Measurements from ENCODE around the gene MFAP2.
"Not testable (repeated sequence)": the region's sequence is repeated elsewhere in the genome, so short reads cannot be mapped to it uniquely, and the experiment has no call there.

MFAP2 gene

DNA sequence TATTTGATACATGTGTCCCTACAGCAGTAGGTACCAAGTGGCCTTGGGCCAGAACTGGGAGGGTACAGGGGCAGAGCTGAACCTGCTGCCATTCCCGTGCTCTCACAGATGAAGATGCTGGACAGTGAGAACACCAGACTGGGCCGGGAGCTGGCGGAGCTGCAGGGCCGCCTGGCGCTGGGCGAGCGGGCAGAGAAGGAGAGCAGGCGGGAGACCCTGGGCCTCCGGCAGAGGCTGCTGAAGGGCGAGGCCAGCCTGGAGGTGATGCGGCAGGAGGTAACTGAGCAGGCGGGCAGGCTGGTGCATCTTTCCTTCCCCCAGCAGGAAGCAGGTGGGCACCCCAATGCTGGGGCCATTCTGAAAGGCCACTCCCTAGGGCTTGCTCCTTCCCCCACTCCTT, 21.9 kb downstream of the MFAP2 start:
- DNase-seq: no peak

DNA sequence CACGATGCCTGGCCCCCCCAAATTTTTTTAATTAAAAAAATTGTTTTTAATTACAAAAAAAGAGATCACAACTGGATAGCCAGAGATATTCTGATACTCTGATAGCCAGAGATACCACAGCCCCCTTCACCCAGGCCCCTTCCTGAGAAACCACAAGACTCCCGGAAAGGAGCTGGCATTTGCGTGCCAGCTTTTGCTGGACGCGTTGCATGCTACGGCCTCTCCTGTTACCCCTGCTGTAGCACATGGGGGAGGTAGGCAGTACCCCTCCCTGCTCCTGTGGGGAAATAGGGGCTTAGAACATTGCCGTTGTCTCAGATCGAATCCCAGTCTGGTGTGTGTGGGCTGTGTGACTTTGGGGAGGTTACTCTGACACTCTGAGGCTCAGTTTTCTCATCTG, 22.7 kb downstream of the MFAP2 start:
- no peak for DNase-seq

DNA sequence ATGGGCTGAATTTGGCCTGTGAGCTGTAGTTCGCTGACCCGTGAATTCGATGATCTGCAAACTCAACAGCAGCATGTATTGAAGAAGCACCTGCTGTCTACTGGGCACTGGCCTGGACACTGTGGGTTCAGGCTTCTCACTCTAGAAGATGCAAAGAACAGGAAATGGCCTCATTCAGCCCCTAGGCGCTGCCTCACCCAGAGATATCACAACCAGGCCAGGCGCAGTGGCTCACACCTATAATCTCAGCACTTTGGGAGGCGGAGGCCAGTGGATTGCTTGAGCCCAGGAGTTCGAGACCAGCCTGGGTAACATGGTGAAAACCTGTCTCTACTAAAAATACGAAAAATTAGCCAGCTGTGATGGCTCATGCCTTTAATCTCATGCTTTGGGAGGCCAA, 23.6 kb downstream of the MFAP2 start:
- DNase-seq: no peak

- DNase-seq: no peak
Measured at GRCh38 chr1:16955186-16955585, 25.2 kb downstream of the MFAP2 start.

DNA sequence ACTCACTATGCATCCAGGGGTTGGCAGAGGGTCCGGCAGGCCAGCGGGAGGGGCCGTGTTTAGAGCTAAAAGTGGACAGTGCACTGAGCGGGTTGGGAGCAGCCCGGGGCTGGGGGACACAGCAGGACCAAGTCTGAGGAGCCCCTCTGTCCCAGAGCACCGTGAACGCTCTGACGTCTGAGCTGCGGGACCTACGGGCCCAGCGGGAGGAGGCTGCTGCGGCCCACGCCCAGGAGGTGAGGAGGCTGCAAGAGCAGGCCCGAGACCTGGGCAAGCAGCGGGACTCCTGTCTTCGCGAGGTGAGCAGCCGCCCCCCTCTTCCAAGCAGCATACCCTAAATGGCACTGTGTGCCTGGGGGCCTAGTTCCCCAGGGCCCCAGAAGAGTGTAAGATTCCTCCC, 25.8 kb downstream of the MFAP2 start:
- no peak for DNase-seq

DNA sequence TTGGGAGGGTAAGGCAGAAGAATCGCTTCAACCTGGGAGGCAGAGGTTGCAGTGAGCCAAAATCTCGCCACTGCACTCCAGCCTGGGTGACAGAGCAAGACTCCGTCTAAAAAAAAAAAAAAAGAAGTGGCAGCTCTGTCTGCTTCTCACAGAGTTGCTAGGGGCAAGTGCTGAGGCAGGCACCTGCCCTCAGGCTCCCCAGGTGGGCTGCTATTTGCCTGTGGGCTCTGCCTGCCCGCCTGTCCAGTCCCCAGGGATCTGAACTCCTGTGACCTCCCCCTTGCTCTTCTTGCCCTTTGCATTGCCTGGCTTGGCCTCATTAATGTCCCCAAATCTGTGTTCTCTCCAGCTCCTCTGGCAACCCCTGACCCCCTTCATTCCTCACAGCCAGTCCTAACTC, 28.0 kb downstream of the MFAP2 start:
- DNase-seq: not testable (repeated sequence)

- not testable (repeated sequence) for DNase-seq
Measured at GRCh38 chr1:16949026-16949425, 31.4 kb downstream of the MFAP2 start.

GRCh38 chr1:16948282-16948891, 32.0 kb downstream of the MFAP2 start:
- DNase-seq: not testable (repeated sequence)

DNA sequence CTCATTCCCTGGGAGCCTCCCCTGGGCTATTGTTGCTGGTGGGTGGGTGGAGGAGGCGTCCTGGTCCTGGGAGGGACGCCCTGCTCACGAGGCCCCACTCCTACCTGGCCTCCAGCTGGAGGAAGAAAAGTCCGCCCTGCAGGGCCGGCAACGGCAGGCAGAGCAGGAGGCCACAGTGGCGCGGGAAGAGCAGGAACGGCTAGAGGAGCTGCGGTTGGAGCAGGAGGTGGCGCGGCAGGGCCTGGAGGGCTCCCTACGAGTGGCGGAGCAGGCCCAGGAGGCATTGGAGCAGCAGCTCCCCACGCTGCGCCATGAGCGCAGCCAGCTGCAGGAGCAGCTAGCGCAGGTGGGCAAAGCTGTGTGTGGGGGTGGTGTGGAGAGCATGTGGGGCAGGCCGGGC, 33.8 kb downstream of the MFAP2 start:
- DNase-seq: no peak

DNA sequence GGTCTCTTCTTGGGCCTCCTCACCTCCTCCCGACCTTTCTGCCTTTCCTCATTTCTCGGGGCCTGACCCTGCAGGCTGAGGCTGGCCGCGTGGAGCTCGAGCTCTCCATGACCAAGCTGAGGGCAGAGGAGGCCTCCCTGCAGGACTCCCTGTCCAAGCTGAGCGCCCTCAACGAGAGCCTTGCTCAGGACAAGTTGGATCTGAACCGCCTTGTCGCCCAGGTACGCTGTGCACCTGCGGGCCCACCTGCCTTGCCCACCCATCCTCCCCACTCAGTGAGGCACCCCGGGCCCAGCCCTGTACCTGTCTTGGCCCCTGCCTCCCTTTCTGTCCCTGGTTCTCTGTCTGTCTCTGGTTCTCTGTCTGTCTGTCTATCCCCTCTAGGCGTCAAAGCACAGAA, 34.2 kb downstream of the MFAP2 start:
- not testable (repeated sequence) for DNase-seq

DNA sequence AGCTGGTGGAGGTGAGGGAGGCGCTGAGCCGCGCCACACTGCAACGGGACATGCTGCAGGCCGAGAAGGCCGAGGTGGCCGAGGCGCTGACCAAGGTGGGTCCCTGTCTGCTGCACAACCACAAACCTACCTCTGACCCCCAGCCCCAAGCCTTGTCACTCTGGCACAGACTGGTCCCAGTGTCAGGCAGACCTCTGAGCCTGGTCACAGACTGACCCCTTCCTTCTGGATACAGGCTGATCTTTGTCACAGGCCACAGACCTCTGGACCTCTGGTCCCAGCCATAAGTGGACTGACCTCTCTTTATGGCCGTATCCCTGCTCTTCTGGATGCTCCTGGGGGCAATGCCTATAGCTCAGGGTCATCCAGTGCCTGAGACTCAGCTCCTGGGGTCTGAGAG, 34.9 kb downstream of the MFAP2 start:
- not testable (repeated sequence) for DNase-seq

GRCh38 chr1:16944038-16944437, 36.4 kb downstream of the MFAP2 start:
- no peak for DNase-seq

- not testable (repeated sequence) for DNase-seq
Measured at GRCh38 chr1:16939386-16940180, 40.8 kb downstream of the MFAP2 start.

DNA sequence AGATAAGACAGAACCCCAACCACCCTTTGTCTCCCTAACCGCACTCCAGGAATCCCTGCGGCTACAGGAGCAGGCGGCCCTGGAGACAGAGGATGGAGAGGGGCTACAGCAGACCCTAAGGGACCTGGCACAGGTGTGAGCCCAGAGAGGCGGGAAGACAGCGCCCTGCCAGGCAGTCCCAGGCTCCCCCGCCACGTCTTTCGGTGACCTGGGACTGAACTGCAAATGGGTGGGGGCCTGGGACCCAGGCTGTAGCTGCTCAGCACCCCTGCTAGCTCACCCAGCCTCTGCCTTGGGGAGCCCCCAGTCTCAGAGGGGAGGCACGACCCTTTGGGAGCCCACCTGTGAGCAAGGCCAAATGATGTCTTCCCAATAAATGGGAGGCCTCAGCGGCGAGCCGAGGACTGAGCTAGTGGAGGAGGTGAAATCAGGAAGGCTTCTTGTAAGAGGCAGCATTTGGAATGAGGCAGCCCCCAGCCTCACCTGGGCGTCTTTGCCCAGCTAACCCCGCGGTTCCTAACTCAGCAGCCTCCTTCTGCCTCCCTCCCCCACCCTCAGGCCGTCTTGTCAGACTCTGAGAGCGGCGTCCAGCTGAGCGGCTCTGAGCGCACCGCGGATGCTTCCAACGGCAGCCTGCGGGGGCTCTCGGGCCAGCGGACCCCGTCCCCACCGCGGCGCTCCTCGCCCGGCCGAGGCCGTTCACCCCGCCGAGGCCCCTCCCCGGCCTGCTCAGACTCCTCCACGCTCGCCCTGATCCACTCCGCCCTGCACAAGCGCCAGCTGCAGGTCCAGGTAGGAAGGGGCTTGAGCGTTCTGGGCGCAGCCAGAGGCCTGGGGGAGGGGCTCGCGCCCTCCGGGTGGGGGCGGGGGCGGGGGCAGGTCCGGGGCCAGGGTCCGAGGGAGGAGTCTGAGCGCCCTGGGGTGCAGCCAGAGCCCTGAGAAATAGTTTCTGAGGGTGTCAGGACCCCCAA, 41.8 kb downstream of the MFAP2 start:
- no peak for DNase-seq

DNA sequence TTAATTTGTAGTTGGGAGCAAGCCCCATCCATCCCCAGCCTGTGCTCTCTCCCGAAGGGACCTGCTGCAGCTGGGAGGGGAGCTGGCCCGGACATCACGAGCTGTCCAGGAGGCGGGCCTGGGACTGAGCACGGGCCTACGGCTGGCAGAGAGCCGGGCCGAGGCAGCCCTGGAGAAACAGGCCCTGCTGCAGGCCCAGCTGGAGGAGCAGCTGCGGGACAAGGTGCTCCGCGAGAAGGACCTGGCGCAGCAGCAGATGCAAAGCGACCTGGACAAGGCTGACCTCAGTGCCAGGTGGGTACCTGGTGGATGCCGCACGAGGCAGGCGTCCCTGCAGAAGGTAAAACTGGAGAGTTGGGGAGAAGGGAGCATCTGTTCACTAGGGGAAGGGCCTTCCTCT, 43.8 kb downstream of the MFAP2 start:
- DNase-seq: not testable (repeated sequence)

DNA sequence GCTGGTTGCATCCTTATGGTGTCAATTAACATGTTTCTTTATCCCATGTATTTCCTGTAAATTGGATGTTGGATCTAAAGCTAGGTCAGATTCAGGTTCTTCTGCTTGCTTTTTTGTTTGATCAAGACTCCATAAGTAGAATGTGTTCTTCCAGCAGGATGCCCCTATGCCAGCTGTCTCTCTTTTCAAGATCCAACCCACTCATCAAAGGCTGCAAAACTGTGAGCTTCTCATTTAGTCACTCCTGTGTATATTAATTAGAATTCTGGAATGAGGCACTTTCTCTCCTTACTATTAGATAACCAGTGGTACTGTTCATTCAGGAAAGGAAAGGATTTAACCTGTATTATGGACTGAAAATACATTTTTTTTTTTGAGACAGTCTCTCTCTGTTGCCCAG, 46.5 kb downstream of the MFAP2 start:
- DNase-seq: not testable (repeated sequence)

- DNase-seq: not testable (repeated sequence)
Measured at GRCh38 chr1:16931206-16931934, 49.0 kb downstream of the MFAP2 start.

GRCh38 chr1:16929146-16930041, 51.0 kb downstream of the MFAP2 start:
- DNase-seq: not testable (repeated sequence)

DNA sequence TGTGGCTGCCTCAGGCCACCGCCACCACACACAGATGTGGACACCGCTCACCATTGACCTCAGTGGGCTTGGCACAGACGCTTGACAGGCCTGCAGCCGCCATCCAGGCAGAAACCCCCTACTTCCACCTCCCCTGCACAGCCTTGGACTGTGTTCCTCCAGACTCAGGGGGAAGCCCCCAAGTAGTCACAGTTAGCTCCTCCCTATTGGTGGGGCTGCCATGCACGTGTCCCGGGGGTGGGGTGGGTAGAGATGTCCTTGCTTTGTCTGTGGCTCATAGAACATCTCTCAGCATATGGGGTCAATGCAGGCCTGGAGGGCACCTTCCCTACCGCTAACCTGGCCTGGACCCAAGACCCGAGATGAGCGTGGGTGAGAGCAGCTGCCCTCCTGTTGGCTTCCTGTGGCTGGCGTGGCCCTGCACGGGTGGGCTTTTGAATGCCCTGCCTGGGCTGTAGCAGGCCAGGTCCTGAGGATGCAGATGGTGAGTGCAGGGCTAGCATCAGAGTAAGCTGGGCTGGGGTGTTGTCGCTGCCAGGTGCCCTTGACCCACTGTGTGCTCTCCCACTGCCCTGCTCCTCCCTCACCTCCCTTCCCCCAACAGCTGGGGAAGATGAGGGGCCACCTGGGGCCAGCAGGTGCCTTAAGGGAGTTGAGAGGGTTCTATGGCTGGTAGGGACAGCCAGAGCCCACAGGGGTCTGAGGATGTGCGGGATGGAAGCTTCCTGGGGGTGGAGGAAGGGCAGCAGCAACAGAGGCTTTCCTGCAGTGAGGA, 52.5 kb downstream of the MFAP2 start:
- no peak for DNase-seq

GRCh38 chr1:16927256-16927655, 53.2 kb downstream of the MFAP2 start:
- no peak for DNase-seq

Data from activated CD8-positive, alpha-beta memory T cell treated with anti-CD3 and anti-CD28 coated beads, Interleukin-2, amount 50 U/mL, for 48 hours (primary cell).